Vagina (tissue), 2 donors: Measurements from ENCODE around the gene SPDYC. TPM values are rescaled to one million over a fixed set of nuclear protein-coding genes. Genes with fewer than 3 reads are reported as not detected.

ENCODE experiments used
- DNase-seq, 2 donors: peaks; one replicate each; pipeline ENCODE4 v3.0.0-alpha.2; 2017; ENCODE audit errors: extremely low spot score in 2 of 2
- H3K27ac ChIP-seq: fragments of 200-600 bp; sonication (generic); one replicate; pipeline ENCODE4 v1.5.1; 2019
- H3K27me3 ChIP-seq: fragments of 200-600 bp; sonication (generic); one replicate; pipeline ENCODE4 v1.5.1; 2019
- H3K36me3 ChIP-seq, 2 donors: fragments of 200-600 bp; sonication (generic); one replicate each; pipeline ENCODE4 v1.5.1; 2017 to 2019
- H3K4me1 ChIP-seq: fragments of 200-600 bp; sonication (generic); one replicate; pipeline ENCODE4 v1.5.1; 2019
- H3K4me3 ChIP-seq, 2 donors: fragments of 200-600 bp; sonication (generic); 1 replicate in 1 of 2; 2 replicates in 1 of 2; pipeline ENCODE4 v1.5.1; 2016 to 2019
- H3K9me3 ChIP-seq: fragments of 200-600 bp; sonication (generic); one replicate; pipeline ENCODE4 v1.5.1; 2019
- POLR2A ChIP-seq, 2 donors: fragments of 450-650 bp; IDR thresholded peaks; one replicate each; pipeline ENCODE4 v1.6.1; 2017; ENCODE audit warnings: antibody characterized with exemption in 2 of 2, mild to moderate bottlenecking in 2 of 2, moderate library complexity in 2 of 2
- POLR2AphosphoS5 ChIP-seq, 2 donors: sonication (generic); formaldehyde crosslinking; IDR thresholded peaks; one replicate each; pipeline ENCODE4 v1.9.0; 2017; ENCODE audit warnings: antibody characterized with exemption in 2 of 2, mild to moderate bottlenecking in 2 of 2, low read depth in 1 of 2; ENCODE audit not compliant: insufficient read depth in 1 of 2
- intact Hi-C: fragments of 100-400 bp; cut with DNase I; formaldehyde crosslinking; loops from one replicate; pipeline ENCODE4 v1.15.1; 2023
- total RNA-seq: library from RNA; depleted of rRNA; stranded (reverse); fragments of >200 nt; gene quantifications from one replicate; pipeline ENCODE4 v1.2.3, GENCODE V29; 2016
- TF ChIP-seq, protein P1 (sequence below), 3 experiments: fragments of 450-650 bp in 2 of 3; fragments of 200-600 bp in 1 of 3; sonication (generic) in 1 of 3; IDR thresholded peaks; one replicate each; pipeline ENCODE4 v1.5.1; 2017 to 2019; ENCODE audit warnings: antibody characterized with exemption in 3 of 3, mild to moderate bottlenecking in 2 of 3, moderate library complexity in 2 of 3

SPDYC gene, protein sequence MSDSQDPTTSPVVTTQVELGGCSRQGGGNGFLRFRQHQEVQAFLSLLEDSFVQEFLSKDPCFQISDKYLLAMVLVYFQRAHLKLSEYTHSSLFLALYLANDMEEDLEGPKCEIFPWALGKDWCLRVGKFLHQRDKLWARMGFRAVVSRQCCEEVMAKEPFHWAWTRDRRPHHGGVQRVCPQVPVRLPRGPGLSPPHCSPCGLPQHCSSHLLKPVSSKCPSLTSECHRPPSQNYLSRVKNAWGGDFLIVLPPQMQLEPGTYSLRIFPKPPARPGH
- total RNA-seq, result not detected

DNA sequence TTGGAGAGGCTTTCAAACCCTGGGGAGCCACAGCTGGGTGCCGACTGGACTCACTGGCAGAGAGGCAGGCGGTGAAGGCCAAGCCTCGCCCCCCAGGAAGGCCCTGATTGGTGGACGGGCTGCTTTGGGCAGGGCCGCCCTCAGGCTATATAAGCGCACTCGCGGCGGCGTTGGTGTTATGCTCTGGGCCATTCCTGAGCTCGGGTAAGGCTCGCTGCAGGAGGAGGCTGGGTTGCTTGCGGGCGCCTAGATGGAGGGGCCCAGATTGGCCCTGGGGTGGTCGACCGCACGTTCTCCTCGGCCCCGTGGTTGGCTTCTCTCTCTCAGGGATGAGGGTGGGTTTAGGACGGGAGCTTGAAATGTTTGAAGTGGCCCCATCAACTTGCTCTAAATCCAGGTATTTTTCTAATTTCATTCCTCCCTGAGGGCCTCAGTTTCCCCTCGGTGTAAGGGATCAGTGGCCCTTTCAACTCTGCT is at the start of gene SPDYC:
Gene SPDYC, plus strand, starts transcription at position 176 of the 477 bp plus-strand sequence. CDS start 1,125 bp downstream, outside the sequence.
- no peak within 1 kb of the TSS for H3K27ac ChIP-seq
- intact Hi-C loops, result no loop called here
- H3K9me3 ChIP-seq, result no peaks in the 10 kb centered on the region
- no peak within 1 kb of the TSS for H3K4me3 ChIP-seq
- H3K4me1 ChIP-seq, result no peaks in the 10 kb centered on the region
- no peaks in the 10 kb centered on the region for H3K27me3 ChIP-seq
- TF ChIP-seq, protein P1, sequence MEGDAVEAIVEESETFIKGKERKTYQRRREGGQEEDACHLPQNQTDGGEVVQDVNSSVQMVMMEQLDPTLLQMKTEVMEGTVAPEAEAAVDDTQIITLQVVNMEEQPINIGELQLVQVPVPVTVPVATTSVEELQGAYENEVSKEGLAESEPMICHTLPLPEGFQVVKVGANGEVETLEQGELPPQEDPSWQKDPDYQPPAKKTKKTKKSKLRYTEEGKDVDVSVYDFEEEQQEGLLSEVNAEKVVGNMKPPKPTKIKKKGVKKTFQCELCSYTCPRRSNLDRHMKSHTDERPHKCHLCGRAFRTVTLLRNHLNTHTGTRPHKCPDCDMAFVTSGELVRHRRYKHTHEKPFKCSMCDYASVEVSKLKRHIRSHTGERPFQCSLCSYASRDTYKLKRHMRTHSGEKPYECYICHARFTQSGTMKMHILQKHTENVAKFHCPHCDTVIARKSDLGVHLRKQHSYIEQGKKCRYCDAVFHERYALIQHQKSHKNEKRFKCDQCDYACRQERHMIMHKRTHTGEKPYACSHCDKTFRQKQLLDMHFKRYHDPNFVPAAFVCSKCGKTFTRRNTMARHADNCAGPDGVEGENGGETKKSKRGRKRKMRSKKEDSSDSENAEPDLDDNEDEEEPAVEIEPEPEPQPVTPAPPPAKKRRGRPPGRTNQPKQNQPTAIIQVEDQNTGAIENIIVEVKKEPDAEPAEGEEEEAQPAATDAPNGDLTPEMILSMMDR (IDR thresholded peaks at IDR 0.05), result no peak
- TF ChIP-seq POLR2AphosphoS5 (IDR thresholded peaks at IDR 0.05; ENCODE audit: insufficient read depth in 1 of 2, low read depth in 1 of 2) (no peak), POLR2A (IDR thresholded peaks at IDR 0.05) (no peak)
- no peak for DNase-seq
- H3K36me3 ChIP-seq, result no peaks in the 10 kb centered on the region

DNA sequence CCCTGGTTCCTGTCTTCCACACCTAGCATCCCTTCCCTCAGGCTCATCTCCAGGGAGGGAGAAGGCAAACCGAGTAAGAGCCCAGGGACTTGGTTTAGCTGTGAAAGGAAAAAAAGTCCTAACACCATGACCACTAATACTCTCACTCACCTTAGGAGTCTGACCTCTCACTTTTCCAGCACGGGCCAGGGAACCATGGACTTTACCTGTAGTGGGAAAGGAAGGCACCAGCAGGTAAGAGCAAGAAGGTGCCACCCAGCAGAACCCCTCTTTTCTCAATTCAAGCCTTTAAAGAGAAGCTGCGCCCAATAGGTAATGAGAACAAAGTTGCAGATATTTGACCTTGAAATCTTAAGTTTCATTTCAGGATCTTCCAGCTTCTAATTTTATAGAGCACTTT is 49.2 kb upstream of the SPDYC start:
- TF ChIP-seq POLR2A (IDR thresholded peaks at IDR 0.05), result no peak
- TF ChIP-seq, protein P1 (IDR thresholded peaks at IDR 0.05), result no peak
- no peak for TF ChIP-seq POLR2AphosphoS5 (IDR thresholded peaks at IDR 0.05; ENCODE audit: insufficient read depth in 1 of 2, low read depth in 1 of 2)
- DNase-seq, result no peak
- Histone ChIP-seq H3K4me3 (peak overlapping the region; percentile 85 to 91), H3K9me3 (no peaks in the 10 kb centered on the region), H3K36me3 (peaks cover 0 to 37% of the 10 kb centered on the region in 2 donors), H3K27me3 (no peaks in the 10 kb centered on the region), H3K4me1 (peaks cover 46% of the 10 kb centered on the region), H3K27ac (peak overlapping the region; percentile 84)
- intact Hi-C loops, result loop anchor here (10.0 kb wide), 1 partner anchor 204 kb away; no protein-coding TSS in a partner anchor

DNA sequence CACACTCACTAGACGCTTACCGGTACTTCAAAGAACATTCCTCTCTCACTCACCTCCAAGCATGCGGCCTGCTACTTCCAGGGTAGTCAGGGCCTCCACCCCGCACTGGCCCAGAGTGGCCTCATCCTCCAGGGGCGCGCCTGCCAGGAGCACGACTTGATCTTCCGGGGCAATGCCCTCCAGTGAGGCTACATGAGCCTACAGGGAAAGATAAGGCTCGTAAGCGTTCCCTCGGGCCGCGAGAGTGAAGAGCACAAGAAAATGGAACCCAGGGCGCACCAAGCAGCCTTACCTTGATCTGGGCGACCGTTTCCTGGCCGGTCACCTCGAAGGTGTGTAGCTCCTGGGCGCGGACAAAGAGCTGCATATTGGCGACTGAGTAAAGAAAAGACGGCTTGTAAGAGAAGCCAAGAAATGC is 48.6 kb upstream of the SPDYC start:
- DNase-seq, result no peak
- intact Hi-C loops, result loop anchor here (10.0 kb wide), 1 partner anchor 203 kb away; no protein-coding TSS in a partner anchor

DNA sequence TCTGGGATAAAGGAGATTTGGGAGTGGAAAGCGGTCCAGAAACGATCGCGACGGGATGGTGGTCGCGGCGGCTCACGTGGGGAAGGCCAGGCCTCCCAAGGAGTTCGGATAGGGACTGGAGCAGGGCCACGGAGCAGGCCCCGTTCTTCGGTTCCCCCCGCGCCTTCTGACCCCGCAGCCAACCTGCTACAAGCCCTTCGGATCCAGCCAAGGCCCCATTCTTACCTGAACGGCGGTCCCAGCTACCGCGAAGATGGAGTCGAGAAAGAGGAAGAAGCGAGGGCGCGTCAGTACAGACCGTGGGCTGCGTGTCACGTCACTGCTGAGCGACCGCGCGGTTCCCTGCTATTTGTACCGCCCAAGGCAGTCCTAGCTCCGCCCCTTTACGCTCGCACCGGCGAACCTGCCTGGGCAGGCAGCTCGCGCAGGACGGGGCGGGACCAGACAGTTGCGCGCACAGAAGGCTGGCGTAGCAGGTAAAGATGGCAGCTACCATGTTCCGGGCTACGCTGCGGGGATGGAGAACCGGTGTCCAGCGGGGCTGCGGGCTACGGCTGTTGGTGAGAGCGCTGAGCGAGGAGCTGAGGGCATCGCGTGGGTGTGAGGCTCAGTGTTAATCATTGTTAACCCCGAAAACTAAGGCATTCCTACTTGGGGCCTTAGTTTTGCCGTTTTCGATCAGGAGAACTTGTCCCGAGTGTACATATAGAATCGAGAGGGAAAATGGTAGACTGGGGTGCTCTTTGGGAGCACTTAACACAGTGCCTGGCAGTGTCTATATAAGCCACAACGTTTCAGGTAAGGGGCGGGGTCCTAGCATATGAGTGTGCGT is 48.0 kb upstream of the SPDYC start, which contains the start of the genes FAU and MRPL49:
Gene FAU, minus strand, starts transcription at position 270 of the 832 bp plus-strand sequence. CDS start 321 bp downstream, outside the sequence.
Gene MRPL49, plus strand, starts transcription at position 457 of the 832 bp plus-strand sequence. Its CDS starts 26 bp downstream, at position 483.
- TF ChIP-seq, protein P1 (IDR thresholded peaks at IDR 0.05), result peak in 1 of 3 experiments; percentile 25
- TF ChIP-seq POLR2AphosphoS5 (IDR thresholded peaks at IDR 0.05; ENCODE audit: insufficient read depth in 1 of 2, low read depth in 1 of 2) (peak; percentile 98 to 99), POLR2A (IDR thresholded peaks at IDR 0.05) (peak; percentile 64 to 82)
- Histone ChIP-seq H3K27ac (peak within 1 kb of the TSS; percentile 84), H3K4me3 (peak within 1 kb of the TSS; percentile 85 to 91), H3K27me3 (no peaks in the 10 kb centered on the region), H3K9me3 (no peaks in the 10 kb centered on the region), H3K36me3 (peaks cover 0 to 43% of the 10 kb centered on the region in 2 donors), H3K4me1 (peaks cover 33% of the 10 kb centered on the region)
- intact Hi-C loops, result loop anchor here (10.0 kb wide), 1 partner anchor 203 kb away; no protein-coding TSS in a partner anchor
- peak in 1 of 2 donors; percentile 98 for DNase-seq

More for the DNA sequence above, 48.6 kb upstream of the SPDYC start:
- Histone ChIP-seq H3K4me1 (peaks cover 40% of the 10 kb centered on the region), H3K9me3 (no peaks in the 10 kb centered on the region), H3K36me3 (peaks cover 0 to 37% of the 10 kb centered on the region in 2 donors), H3K4me3 (peak overlapping the region; percentile 85 to 91), H3K27me3 (no peaks in the 10 kb centered on the region), H3K27ac (peak overlapping the region; percentile 84)
- no peak for TF ChIP-seq POLR2AphosphoS5 (IDR thresholded peaks at IDR 0.05; ENCODE audit: insufficient read depth in 1 of 2, low read depth in 1 of 2)
- no peak for TF ChIP-seq POLR2A (IDR thresholded peaks at IDR 0.05)
- TF ChIP-seq, protein P1 (IDR thresholded peaks at IDR 0.05), result no peak
